Measurements from ENCODE around the gene DLG2.

Gene DLG2

GRCh38 chr11:84137505-84137904 lies 1489.6 kb downstream of the DLG2 start:
- no peak for DNase-seq

DNA sequence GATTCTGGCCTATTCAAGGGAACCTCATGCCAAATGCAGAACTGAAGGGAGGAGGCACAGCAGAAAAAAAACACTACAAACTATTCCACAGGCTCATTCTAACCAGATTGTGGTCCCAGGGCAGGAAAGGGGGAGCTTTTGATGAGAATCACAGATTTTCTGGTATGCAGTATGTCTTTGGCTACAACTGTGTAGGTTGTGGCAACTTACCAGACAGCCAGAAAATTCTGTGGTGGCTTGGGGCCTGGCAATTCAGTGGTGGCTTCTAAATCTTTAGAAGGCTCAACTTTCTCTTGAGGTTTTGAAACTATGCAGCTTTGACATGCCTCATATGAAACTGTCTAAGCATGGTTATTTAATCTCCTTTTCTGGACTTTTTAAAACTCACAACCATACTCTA lies 1490.2 kb downstream of the DLG2 start:
- DNase-seq: no peak

DNA sequence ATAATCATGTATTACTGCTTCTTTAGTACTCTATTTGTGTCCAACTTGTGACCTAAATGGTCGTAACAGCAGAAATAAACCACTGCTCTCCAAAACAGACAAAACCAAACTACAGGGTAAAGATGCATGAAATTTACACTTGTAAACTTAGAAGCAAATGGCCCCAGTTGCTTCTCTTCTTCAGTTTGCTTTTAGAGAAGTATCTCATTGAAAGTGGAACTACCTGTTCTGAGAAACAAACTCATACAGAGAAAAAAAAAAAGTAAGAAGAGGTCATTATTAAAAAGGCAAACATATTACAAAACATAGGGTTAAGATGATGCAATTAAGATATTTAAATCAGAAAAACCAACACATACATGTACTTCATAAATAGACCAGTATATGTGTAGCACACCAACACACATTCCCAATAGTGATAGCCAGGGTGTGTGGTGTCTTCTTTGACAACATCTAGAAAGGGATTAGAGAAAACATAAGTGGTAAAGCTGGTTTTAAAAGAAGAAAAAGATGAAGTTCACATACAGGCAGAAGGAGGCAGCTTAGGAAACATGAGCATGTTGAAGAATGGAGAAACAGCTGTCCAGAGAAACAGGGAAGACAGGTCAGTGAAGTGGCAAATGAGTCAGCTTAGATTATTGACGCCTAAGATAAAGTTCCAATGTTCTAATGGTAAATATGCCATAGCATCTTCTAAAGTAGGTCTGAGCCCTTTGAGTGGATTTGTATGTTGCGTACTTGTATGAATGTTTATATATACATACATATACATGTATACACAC lies 1496.3 kb downstream of the DLG2 start:
- DNase-seq: no peak

- DNase-seq: no peak
Observed at GRCh38 chr11:84129961-84130576, 1497.1 kb downstream of the DLG2 start.

GRCh38 chr11:84128840-84129239 lies 1498.3 kb downstream of the DLG2 start:
- DNase-seq: no peak

DNA sequence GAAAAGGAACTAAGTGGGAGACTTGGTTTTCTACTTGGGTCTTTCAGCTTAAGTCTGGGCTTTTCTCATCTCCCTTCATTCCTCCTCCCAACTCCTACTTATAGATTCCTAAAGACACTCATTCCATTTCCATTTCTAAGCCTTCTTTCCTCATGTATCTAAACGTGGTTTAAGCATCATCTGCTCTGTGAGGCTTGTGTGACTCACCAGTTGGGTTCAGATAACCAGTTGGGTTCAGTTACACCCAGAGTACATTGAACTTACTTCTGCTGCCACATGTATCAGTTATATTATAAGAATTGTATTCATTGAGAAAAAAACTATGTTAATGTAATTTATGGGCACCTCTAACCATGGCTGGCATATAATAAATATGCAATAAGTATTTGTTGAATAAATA lies 1509.8 kb downstream of the DLG2 start:
- no peak for DNase-seq

DNA sequence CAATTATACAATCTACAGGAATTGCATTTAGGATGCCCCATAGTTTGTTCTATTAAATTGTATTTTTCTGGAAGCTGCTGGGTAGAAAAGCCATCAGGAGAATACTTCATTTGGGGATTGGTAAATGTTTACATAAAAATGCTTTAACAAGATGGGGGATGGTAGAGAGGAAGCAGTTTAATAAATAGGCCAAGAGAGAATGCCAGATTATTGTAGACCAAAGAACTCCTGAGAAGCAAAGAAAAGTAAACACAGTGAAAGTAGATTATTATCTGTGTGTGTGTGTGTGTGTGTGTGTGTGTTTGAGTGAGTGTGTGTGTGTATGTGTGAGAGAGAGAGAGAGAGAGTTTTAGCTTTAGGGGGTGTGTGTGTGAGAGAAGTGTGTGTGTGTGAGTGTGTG lies 1520.6 kb downstream of the DLG2 start:
- no peak for DNase-seq

DNA sequence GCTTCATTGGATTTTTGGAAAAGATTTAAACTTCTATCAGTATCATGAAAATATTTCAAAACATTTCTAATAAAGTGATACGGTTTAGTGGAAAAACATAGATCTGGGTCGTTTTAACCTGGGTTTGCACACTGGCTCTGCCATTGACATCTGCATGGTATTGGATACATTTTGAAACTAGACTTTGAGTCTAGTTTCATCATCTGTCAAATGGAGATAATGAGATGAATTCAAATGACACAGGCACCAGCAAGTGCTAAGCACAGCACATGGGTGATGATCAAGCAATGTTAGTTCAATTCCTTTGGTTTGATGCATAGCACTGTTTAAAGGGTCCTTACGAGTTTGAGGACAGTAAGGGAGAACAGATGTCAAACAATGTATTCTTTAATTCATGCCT lies 1522.0 kb downstream of the DLG2 start:
- no peak for DNase-seq

DNA sequence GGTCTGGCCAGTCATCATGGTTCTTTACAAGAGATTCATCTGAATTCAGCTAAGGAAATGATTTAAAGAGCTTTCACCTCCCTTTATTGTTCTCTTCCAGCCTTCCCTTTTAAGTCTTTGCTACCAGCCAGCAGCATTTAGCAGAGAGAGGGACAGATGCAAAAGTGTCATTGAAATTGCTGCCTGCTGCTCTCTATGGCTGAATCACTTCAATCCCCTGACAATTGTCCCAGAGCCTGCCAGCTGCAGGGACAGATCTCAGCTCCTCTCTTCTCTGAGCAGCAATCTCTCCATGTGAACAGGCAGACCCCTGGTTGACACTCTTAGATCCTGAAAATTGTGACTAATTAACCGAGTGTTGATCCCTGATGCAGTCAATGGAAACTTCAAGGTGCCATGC lies 1524.0 kb downstream of the DLG2 start:
- DNase-seq: no peak

DNA sequence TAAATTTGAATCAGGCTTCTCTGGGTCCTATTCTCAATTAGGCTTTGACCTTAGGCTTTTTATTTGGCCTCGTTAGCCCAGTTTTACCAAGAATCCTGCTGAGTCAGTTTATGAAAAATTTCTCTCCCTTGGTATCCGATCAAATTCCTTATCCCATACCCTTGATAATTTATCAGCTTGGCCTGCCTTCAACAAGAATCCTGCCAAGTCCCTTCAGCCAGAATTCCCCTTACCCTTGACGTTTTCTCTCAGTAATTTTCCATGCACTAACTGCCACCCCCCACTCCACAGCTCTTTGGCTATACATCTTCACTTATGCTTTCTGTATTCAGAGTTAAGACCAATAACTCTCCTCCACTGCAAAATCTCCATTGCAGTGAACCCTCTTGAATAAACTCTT lies 1530.0 kb downstream of the DLG2 start:
- no peak for DNase-seq

DNA sequence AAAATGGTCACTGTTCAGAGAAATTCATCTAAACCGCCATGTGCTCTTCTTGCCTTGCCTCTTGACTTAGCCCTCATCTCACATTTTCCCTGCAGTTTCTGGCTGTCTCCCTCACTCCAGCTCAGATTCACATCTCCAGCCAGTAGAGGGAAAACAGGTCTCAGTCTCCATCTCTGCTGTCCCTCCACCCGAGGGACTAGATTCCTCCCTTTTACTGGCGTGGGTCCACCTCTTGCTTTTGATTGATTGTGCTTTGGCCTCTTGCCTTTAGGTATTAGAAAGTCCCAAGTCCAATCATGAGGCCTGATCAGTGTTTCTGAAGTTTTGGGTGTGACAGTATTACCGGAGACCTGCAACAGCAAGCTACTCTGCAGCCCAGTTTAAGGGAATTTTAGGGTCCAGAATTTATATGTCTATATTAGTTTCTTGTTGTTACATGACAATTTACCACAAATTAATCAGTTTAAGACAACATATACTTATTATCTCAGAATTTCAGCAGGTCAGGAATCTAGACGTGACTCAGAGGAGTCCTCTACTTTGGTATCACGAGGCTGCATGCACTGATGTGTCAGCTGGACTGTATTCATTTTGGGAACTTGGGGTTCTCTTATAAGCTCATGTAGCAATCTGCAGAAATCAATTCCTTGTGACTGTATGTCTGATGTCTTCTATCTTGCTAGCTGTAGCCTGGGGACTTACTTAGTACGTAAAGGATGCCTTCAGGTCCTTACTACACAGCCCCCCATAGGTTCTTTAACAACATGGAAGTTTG lies 1535.7 kb downstream of the DLG2 start:
- no peak for DNase-seq

- no peak for DNase-seq
Observed at GRCh38 chr11:84089072-84090057, 1537.8 kb downstream of the DLG2 start.

GRCh38 chr11:84071851-84072250 lies 1555.3 kb downstream of the DLG2 start:
- no peak for DNase-seq

DNA sequence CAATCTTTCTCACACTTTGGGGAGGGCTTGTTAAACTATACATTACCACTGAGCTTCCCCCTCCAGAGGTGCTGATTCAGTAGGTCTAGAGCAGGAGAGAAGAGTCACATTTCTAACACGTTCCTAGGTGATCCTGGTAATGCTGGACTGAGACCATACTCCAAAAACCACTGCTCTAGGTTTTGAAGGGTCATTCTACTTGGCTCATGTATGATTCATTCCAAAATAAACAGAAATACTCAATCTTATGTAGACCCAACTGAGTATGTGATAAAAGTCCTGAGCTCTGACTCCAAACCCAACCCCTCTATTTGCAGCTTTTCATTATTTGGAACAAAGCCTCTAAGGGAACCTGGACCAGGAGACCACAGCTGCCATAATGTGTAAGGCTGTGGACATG lies 1558.1 kb downstream of the DLG2 start:
- no peak for DNase-seq

DNA sequence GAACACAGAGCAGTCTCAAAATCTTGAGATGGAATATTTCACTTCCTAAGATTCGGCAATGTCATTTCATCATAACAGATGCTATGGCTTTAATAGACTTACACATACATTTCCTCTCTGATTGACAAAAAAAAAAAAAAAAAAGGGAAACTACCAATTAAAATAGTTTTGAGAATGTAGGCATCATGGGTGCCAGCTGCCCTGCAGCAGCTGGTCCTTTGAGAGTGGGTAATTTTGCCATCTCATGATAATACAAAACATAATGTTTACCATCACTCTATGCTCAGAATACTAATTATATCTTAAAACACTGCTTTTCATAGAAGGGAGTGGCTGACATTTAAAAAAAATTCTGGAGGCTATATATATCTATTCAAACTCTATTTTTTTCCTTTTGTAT lies 1565.4 kb downstream of the DLG2 start:
- DNase-seq: no peak

GRCh38 chr11:84056653-84057376 lies 1570.3 kb downstream of the DLG2 start:
- DNase-seq: no peak

- no peak for DNase-seq
Observed at GRCh38 chr11:84045146-84045545, 1582.0 kb downstream of the DLG2 start.

- no peak for DNase-seq
Observed at GRCh38 chr11:84044706-84045105, 1582.4 kb downstream of the DLG2 start.

DNA sequence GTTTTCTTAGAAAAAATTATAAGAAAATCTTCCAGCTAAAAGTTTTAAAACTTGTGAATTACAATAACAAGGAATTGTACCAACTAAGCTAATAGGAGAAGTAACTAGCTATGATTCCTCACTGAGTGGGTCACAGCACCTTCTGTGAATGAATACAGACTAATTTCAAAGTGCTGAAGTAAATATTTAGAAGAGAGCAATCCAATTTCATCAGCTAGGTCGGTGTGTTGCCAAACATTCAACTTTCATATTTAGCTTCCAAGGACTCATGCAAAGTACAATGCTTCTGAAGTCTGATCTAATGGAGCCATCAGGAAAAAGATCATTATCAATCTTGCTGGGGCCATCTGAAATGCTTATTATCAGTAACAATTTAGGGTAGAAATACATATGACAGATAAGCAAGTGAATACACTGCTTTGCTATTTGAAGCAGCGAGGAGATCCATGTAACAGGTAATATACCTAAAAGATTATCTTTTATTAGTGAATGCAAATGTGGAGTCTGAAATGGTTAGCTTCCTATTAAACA lies 1590.4 kb downstream of the DLG2 start:
- DNase-seq: no peak

DNA sequence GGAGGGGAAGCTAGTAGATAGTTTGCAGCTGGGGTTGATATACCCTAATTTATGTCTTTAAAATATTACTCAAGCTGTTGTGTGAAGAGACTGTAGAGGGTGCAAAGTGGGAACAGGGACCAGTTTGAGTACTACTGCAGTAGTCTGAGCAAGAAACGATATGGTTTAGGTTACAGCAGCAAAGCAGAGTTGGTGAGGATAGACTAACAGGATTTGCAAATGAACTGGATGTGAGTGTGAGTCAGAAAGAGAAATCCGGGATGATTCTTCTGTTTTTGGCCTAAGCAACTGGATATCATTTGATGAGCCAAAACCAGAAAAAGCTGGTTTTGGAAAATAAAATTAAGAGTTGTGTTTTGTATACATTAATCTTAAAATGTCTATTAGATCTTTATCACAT lies 1591.5 kb downstream of the DLG2 start:
- no peak for DNase-seq

DNA sequence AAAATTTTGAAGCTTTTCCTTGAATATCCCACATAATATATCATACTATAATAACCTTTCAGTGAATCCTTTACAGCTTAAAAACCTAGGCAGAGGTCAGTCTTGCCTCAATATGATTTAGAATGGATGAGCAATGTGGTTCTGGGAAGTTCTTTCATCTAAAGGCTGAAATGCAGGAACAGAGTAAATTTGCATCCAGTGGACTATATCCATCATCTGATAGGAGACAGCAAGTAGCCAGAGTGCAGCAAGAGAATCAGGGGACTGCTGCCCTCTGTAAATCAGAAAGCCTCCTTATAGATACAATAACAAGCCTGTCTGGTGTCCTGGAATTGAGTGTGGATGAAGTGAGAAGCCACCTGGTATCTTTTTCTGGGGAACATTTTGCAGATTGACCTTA lies 1592.7 kb downstream of the DLG2 start:
- no peak for DNase-seq

DNA sequence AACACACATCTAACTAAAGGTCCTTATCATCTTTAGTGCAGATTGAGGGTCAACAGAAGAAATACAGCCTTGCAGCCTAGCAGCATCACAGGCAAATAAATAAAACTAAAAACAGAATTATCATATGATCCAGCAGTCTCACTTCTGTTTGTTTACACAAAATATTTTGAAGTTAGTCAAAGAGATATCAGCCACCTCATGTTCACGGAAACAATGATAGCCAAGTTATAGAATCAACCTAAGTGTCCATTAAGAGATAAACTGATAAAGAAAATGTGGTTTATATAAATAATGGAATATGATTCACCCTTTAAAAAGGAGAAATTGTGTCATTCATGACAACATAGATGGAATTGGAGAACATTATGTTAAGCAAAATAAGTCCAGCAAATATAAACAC lies 1602.9 kb downstream of the DLG2 start:
- no peak for DNase-seq

Data from NK-92 treated with Interleukin-12 subunit alpha and Interleukin-12 subunit beta, amount 100 ng/mL, for 24 hours (cell line).